ENCODE data around the gene SETBP1. TPM values are rescaled to one million over a fixed set of nuclear protein-coding genes. Genes with fewer than 3 reads are reported as not detected.

The SETBP1 gene
- total and polyA plus RNA-seq, 2 of the 13 experiments (the other 11 are each of a cell fraction or from before 2014, with no cell fraction given), result 0.18 to 0.65 TPM

DNA sequence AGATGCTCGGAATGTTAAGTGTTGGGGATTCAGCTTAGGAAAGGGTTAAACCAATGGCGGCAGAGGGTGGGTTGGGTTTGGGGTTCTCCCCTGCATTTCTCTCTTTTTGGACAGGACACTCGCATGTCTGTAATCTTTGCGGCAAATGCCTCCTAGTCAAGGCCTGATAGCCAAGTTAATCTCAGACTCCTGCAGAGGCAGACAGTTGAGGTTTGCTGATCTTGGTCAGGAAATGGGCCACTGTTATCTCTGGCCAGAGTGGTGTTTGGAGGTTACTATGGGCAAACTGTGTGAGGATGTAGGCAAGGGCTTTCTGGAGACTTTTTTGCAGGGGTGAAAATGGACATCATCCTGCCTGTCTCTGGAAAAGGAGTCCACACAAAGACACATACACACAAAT, 188.8 kb downstream of the SETBP1 start:
- CTCF ChIA-PET (ENCODE audit: low intra/inter-chr PET ratio, low total read pairs), result no interaction called here
- no peak for FAIRE-seq
- BruUV-seq (replicated peaks), result no TSS peak
- no peak for DNase-seq (ENCODE audit: low spot score)
- TF ChIP-seq PATZ1 (CRISPR knock-in tag; IDR thresholded peaks at IDR 0.05) (no peak), HNF4A (CRISPR knock-in tag; IDR thresholded peaks at IDR 0.05) (no peak), SETDB1 (CRISPR knock-in tag; IDR thresholded peaks at IDR 0.05; ENCODE audit: borderline replicate concordance) (no peak), TAF15 (IDR thresholded peaks at IDR 0.05; ENCODE audit: low read depth, low read length, poor library complexity, severe bottlenecking) (no peak), MAX (IDR thresholded peaks at IDR 0.05) (no peak), ZNF674 (CRISPR knock-in tag; IDR thresholded peaks at IDR 0.05; ENCODE audit: low read depth) (no peak), SUZ12 (IDR thresholded peaks at IDR 0.05; ENCODE audit: low read depth, low read length) (no peak), GLMP (CRISPR knock-in tag; IDR thresholded peaks at IDR 0.05; ENCODE audit: borderline replicate concordance) (no peak), KLF16 (CRISPR knock-in tag; IDR thresholded peaks at IDR 0.05) (no peak)
- TF ChIP-seq, protein P1, sequence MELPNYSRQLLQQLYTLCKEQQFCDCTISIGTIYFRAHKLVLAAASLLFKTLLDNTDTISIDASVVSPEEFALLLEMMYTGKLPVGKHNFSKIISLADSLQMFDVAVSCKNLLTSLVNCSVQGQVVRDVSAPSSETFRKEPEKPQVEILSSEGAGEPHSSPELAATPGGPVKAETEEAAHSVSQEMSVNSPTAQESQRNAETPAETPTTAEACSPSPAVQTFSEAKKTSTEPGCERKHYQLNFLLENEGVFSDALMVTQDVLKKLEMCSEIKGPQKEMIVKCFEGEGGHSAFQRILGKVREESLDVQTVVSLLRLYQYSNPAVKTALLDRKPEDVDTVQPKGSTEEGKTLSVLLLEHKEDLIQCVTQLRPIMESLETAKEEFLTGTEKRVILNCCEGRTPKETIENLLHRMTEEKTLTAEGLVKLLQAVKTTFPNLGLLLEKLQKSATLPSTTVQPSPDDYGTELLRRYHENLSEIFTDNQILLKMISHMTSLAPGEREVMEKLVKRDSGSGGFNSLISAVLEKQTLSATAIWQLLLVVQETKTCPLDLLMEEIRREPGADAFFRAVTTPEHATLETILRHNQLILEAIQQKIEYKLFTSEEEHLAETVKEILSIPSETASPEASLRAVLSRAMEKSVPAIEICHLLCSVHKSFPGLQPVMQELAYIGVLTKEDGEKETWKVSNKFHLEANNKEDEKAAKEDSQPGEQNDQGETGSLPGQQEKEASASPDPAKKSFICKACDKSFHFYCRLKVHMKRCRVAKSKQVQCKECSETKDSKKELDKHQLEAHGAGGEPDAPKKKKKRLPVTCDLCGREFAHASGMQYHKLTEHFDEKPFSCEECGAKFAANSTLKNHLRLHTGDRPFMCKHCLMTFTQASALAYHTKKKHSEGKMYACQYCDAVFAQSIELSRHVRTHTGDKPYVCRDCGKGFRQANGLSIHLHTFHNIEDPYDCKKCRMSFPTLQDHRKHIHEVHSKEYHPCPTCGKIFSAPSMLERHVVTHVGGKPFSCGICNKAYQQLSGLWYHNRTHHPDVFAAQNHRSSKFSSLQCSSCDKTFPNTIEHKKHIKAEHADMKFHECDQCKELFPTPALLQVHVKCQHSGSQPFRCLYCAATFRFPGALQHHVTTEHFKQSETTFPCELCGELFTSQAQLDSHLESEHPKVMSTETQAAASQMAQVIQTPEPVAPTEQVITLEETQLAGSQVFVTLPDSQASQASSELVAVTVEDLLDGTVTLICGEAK (IDR thresholded peaks at IDR 0.05), result no peak
- TF ChIP-seq, protein P1 (CRISPR knock-in tag; IDR thresholded peaks at IDR 0.05), result no peak
- H3K79me2 ChIP-seq (ENCODE audit: insufficient read depth, low read length), result no peaks in the 10 kb centered on the region
- H3K4me3 ChIP-seq (replicated peaks in 1 of 3; ENCODE audit: insufficient read depth in 1 of 3, low read depth in 2 of 3, low read length in 3 of 3), result no peak overlapping the region
- in situ Hi-C loops (cut with HindIII; ENCODE audit: extremely low pct_ligation_motif_present, low pct_unique_long_range_greater_than_20kb) (no loop called here), intact Hi-C loops (cut with micrococcal nuclease; ENCODE audit: unreplicated experiment) (no loop called here)
- H3K9ac ChIP-seq (ENCODE audit: insufficient read depth, low read depth, low read length), result no peak overlapping the region
- no peak overlapping the region for H3K4me2 ChIP-seq (ENCODE audit: low read depth, low read length)
- H3K27ac ChIP-seq (ENCODE audit: extremely low read length, insufficient read depth, low read length), result no peak overlapping the region
- POLR2A ChIA-PET, result no interaction called here
- no peaks in the 10 kb centered on the region for H3K4me1 ChIP-seq (ENCODE audit: insufficient read depth, low read length)
- H3K36me3 ChIP-seq (replicated peaks in 1 of 2; ENCODE audit: control insufficient read depth in 1 of 2, insufficient read depth in 2 of 2, low read length in 2 of 2), result no peaks in the 10 kb centered on the region
- no peaks in the 10 kb centered on the region for H4K20me1 ChIP-seq (ENCODE audit: insufficient read depth, low read length)
- peaks cover 0 to 2% of the 10 kb centered on the region in 2 experiments; a peak in 1 of 5 replicates for H3K27me3 ChIP-seq (ENCODE audit: control insufficient read depth in 1 of 2, insufficient read depth in 2 of 2, low read length in 2 of 2)
- no peak for ATAC-seq
- H3K9me3 ChIP-seq (ENCODE audit: low read length), result no peaks in the 10 kb centered on the region
- WGBS (ENCODE audit: low lambda C conversion rate), result 63% methylated on average over 4 of the region's 4 CpGs
- H2AFZ ChIP-seq (ENCODE audit: low read length), result no peak overlapping the region
